GM19324 (cell line): ENCODE measurements around the gene ENPP6.
"Not testable (repeated sequence)": the region's sequence is repeated elsewhere in the genome, so short reads cannot be mapped to it uniquely, and the experiment has no call there.

ENCODE experiments used
- ATAC-seq: cut with Tn5 transposase; IDR thresholded peaks from one replicate; pipeline ENCODE4 v1.9.1; 2021; ENCODE audit warnings: mild to moderate bottlenecking, moderate library complexity; ENCODE audit not compliant: unreplicated experiment, low FRiP score

The ENPP6 gene

DNA sequence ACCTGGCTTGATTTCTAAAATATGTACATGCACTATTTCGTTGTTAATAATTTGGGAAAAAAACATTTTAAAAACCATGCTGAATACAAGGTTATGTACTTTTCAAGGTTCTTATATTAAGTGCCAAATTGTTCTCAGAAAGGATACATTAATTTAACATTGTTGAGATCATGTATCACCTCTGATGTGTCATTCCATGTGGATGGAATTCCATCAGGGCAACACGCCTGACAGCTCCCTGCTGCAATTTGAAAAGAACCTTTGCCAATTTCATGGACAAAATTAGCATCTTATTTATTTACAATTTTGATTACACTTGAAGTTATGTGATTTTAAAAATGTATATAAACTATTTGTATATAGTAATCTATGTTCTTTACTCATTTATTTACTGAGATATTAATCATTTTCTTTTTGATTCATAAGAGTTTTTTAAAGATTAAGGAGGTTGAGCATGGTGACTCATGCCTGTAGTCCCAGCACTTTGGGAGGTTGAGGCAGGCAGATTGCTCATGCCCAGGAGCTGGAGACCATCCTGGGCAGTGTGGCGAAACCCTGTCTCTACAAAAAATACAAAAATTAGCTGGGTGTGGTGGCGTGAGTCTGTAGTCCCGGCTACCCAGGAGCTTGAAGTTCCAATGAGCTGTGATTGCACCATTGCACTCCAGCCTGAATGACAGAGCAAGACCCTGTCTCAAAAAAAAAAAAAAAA is 142.8 kb downstream of the ENPP6 start:
- ATAC-seq, result no peak

DNA sequence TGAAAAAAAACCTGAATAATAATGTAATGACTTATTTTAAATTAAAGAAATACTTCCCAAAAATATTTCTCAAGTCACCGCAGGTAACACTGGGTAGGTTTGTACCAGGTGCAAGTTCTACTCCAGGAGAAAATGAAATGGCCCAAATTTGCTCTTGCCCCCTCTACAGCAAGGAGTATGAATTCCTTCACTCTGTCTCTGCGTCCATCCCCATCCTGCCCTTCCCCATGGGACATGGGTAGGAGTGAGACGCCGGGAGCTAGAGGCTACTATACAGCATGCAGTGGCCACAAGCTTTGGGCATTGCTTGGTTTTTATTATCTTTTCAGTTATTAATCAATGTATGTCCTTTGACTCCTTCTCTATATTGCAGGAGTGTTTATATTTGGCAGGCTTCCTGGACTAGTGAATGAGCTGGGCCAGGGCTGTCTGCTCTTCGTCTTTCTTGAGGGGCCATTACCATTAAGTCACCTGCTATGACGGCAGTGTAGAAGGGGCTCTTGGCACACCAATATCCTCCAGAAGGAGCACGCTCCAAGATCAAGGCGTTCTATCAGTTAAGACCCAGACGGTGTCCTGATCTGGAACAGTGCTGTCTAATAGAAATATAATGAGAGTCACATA is 149.6 kb downstream of the ENPP6 start:
- no peak for ATAC-seq

DNA sequence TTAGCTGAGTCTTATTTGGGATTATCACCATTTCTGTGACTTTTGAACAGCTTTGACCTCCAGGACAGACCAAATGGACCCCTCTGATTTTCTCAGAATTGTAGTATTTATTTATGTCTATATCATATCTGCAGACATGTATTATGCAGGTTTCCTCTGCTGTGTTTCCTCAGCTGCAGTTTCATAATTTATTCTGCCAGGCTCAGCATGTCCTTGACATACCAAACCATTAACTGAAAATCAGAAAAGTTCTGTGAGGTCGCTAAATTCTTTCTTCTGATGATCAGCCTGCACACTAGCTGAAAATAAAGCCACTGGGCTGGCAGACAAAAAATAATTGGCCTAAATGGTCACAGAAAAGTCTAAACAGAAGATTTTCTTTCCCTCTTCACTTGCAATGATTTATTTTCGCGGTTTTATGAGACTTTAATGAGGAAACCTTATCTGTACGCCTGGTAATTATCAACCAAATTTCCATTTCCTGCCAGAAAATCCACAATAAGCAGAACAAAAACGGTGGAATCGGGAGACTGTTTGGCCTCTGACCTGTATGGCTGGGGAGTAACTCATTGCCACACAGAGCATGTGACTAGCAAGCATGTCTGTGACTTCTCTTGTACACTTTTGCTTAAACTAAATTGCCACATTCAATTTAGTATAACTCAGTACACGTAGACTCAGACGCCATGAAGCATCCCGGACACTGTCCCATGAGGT is 150.9 kb downstream of the ENPP6 start:
- ATAC-seq, result no peak

DNA sequence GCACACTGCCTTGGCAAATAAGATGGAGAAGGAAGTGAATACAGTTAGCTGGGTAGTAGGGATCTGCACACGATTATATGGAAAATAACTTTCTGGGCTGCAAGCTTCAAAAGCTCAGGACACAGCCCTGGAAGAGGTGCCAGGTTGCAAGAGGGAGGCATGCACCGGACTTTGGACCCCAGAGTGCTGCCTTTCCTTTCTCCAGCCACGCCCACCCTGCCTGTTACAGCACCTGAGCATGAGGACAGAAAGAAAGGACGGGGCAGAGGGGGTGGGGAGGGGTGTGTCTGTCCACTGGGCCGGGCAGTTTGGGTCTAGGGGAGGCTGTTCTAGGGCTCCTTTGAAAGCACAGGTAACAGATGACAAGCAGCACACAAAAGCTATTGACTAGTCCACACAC is 152.8 kb downstream of the ENPP6 start:
- ATAC-seq, result no peak

DNA sequence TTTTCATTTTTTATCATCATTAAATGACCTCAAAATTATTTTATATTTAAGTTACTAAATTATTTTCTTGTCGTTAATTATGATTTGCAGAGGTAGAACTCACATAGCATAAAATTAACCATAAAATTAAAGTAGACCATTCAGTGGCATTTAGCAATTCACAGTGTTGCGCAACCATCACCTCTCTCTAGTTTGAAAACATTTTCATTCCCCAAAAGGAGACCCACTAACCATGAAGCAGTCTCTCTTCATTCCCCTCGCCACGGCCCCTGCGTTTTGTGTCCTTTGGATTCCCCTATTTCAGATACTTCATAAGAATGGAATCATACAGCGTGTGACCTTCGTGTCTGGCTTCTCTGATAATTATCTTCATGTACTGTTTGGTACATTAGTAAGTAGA is 154.9 kb downstream of the ENPP6 start:
- ATAC-seq, result no peak

DNA sequence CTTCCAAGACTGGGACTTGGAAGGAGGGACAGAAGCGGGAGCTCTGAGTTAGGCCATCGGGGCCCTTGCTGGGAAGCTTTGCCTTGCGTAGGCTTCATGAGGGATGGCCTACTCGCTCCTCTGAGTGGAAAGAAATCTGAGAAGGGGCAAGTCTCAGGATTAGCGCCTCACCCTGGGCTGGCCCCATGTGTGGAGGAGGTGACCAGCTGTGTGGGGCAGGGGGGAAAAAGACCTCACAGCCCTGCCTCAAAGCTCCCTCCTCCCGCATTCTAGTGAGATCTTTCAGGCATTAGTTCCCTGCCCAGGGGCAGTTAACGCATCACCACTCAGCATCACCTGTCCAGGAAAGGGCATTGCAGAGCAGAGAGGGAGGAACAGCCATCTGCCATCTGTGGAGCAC is 156.1 kb downstream of the ENPP6 start:
- ATAC-seq, result no peak

DNA sequence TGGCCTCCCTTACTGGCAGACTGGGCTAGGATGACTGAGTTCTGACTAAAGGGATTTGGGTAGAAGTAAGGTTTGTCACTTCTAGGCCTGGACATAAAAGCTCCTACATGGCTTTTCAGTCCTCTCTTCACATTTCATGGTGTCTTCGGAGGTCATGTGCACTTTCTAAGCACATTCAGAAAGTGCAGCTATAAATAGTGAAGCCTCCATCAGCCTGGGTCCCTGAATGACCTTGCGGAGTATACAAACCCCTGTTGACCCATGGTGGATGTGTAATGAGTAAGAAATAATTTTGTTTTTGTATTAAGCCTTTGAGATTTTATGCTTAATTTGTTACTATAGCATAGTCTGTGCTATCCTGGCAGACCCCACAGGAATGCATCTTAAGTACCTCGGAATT is 158.6 kb downstream of the ENPP6 start:
- ATAC-seq, result no peak

DNA sequence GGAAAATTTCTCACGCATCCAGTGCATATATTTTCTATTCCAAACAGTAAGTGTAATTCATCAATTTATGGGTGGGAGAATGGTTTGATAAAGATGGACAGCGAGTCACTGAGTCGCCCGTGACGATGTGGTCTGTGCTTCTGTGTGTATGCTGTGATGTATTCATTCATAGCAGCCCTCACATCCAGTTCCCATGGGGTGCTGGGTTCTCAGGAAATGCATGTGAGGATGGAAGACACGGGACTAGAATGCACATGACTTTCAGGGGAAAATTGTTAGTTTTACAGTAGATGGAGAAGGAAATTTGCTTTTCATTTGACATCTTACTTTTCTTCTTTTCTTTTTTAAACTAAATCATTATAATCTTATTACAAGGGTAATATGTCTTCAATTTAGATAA is 159.6 kb downstream of the ENPP6 start:
- ATAC-seq, result no peak

DNA sequence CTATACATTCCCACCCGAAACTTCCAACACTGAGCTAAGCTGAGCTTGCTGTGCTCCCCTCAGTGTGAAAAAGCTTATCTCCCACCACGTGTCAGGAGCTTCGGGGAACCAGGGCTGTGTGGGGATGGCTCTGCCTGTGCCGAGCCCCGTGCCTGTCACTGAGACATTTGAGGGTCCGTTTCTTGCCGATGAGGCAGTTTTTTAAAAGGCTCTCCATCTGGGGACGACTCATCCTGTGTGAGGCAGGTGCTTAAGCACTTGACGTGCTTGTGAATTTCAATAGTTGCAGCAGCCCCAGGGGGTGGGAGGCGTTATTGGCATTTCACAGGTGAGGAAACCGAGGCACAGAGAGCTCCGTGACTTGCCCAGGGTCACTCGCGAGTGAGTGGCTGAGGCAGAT is 160.8 kb downstream of the ENPP6 start:
- no peak for ATAC-seq

DNA sequence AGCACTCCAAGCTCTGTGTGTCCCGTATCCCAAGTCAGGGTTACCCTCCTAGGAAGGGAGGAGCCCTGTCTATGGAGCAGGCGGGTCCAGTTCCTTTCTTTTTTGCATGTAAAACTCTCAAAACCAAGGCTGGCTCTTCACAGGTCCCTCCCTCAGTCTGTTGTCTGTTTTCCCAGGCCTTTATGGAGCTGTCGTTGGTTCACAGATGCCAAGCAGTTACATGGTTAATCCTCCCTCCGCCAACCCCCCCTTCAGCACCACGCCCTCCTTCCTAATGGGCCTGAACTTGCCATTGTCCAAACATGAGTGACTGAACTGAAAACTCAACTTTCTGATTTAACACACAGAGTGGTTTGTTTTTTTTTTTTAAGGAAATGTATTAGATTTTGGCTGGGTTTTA is 164.2 kb downstream of the ENPP6 start:
- ATAC-seq, result no peak

DNA sequence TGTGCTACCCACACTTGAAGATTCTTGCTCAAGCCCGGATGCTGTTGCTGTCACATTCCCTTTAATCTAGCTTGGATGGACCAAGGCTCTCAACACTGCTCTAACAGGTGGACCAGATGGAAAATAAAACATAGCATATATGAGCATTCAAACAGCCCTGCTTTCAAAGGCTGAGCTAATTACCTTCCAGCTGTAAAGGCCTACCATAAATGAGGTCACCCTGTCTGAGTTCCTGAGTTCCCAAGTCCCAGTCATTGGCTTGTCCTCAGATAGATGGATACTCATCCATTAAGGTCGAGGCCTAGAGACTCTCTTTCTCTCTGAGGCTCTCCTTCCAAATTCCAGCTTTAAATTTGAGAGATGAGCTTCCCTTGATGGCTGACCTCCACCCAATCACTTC is 165.1 kb downstream of the ENPP6 start:
- ATAC-seq, result no peak

DNA sequence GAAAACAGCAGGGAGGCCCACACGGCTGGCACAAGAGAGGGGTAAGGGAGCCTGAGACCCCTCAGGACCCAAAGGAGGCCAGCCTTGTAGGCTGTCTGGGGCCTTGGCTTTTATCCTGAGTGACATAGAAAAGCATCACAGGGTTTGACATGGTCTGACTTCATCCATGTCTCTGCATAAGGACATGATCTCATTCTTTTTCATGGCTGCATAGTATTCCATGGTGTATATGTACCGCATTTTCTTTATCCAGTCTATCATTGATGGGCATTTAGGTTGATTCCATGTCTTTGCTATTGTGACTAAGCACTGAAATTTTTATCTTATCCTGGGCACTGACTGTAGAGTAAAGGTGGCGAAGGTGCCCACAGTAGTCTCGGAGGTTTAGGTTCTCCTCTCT is 166.4 kb downstream of the ENPP6 start:
- ATAC-seq, result not testable (repeated sequence)

DNA sequence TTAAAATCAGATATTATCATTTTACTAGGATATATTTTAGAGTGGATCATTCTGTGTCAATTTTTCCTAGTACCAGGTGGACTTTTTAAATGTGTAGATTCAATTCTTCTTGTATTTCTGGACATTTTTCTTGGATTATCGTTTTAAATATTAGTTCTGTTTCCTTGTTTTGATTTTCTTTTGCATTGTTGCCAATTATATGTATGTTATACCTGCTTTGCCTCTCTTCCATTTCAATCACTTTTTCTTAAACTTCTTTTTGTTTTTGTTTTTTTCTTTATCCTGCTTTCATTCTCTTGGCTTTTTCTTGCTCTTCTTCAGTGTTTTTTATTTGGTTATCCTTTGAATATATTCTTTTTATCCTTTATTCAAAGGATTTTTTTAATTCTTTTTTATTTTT is 171.5 kb downstream of the ENPP6 start:
- no peak for ATAC-seq

DNA sequence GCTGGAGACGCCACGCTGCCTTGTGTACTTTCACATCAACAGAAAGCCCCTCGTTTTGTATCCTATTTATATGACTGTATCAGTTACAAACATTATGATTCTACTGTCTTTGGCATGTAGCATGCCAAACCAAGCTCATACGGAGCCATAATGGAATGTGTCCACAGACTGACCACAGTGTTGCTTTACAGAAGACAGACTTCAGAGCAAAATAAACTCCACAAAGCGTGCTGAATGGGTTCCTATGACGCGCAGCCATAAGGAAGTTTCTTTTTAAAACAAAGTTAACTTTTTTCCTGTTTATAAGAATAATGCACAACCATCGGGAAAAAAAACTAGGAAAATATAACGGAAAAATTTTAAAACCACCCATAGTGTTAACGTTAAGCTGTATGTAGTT is 176.5 kb downstream of the ENPP6 start:
- ATAC-seq, result no peak

DNA sequence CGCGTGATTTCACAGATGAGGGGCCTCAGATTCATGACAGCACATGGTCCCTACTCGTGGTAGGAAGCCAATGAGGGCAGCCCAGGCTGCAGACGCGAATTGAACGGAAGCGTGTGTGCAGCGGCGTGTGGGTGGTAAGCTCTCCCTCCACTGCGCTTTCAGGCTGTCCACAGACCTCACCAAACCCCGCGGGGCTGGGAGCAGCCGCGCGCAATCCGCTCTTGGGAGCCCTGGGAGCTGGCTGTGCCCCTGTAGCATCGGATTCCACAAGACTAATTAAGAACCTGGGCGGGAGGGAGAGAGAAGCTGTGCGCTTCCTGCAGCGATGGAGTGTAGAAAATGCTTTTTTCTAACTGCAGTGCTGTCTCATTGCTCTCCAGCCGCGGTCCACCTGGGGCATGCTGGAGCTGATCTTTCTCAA is 177.7 kb downstream of the ENPP6 start:
- ATAC-seq, result no peak
